Sigmoid colon (tissue), 4 donors: ENCODE data around the gene HS3ST4.

Source experiments
- POLR2A ChIP-seq, 2 donors: fragments of 450-650 bp; IDR thresholded peaks; one replicate each; pipeline ENCODE4 v1.6.1; 2016; ENCODE audit warnings: antibody characterized with exemption in 2 of 2, mild to moderate bottlenecking in 2 of 2, moderate library complexity in 2 of 2
- POLR2AphosphoS5 ChIP-seq, 4 donors: sonication (generic); formaldehyde crosslinking; IDR thresholded peaks; one replicate each; pipeline ENCODE4 v1.6.1; 2017; ENCODE audit warnings: antibody characterized with exemption in 4 of 4

DNA sequence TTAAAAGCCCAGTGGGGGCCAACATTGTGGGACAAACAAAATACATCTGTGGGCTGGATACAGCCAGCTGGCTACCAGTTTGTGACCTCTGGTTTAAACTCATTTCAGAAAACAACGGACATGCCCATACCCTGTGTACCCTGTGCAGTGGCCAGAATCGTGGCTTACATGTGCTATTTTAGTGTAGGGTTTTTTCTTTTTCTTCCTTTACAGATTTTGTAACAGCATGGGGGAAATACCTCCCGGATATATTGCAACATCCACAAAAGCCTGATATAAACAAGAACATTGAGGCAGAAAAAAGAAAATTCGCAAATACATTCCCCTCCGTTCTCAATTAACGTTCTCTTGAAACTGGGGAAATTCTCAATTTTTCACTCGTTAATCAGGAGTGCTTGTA lies 7.3 kb downstream of the HS3ST4 start:
- no peak for TF ChIP-seq POLR2A (IDR thresholded peaks at IDR 0.05)
- no peak for TF ChIP-seq POLR2AphosphoS5 (IDR thresholded peaks at IDR 0.05)
